Measurements from ENCODE around the gene GP5.

Gene GP5

GRCh38 chr3:194351080-194351672, 47.9 kb downstream of the GP5 start, which contains the start of gene CPN2:
Gene CPN2 (minus strand): TSS chr3:194351328. CDS start chr3:194342702, 8,626 bp downstream.
- H3K27ac Mint-ChIP-seq, result no peak within 1 kb of the TSS
- peaks cover 9% of the 10 kb centered on the region for H3K27me3 Mint-ChIP-seq (ENCODE audit: low read depth)
- H3K4me3 Mint-ChIP-seq, result no peak within 1 kb of the TSS
- H3K36me3 Mint-ChIP-seq (ENCODE audit: low read depth), result no peaks in the 10 kb centered on the region
- no peak for TF ChIP-seq CTCF (IDR thresholded peaks at IDR 0.05; ENCODE audit: unreplicated experiment in 3 of 3)
- no peaks in the 10 kb centered on the region for H3K9me3 Mint-ChIP-seq
- peaks cover 5% of the 10 kb centered on the region for H3K4me1 Mint-ChIP-seq

- no peak overlapping the region for H3K4me3 Mint-ChIP-seq
- H3K4me1 Mint-ChIP-seq, result peaks cover 4% of the 10 kb centered on the region
- H3K9me3 Mint-ChIP-seq, result no peaks in the 10 kb centered on the region
- no peak overlapping the region for H3K27ac Mint-ChIP-seq
- peaks cover 8% of the 10 kb centered on the region for H3K27me3 Mint-ChIP-seq (ENCODE audit: low read depth)
- no peaks in the 10 kb centered on the region for H3K36me3 Mint-ChIP-seq (ENCODE audit: low read depth)
- no peak for TF ChIP-seq CTCF (IDR thresholded peaks at IDR 0.05; ENCODE audit: unreplicated experiment in 3 of 3)
These were observed 48.4 kb downstream of the GP5 start for GRCh38 chr3:194350726-194351071.

- Mint-ChIP-seq H3K27ac (no peak overlapping the region), H3K4me1 (peaks cover 6% of the 10 kb centered on the region), H3K27me3 (ENCODE audit: low read depth) (peaks cover 21% of the 10 kb centered on the region), H3K36me3 (ENCODE audit: low read depth) (no peaks in the 10 kb centered on the region), H3K4me3 (no peak overlapping the region), H3K9me3 (no peaks in the 10 kb centered on the region)
- TF ChIP-seq CTCF (IDR thresholded peaks at IDR 0.05; ENCODE audit: unreplicated experiment in 3 of 3), result no peak
These were observed 50.7 kb downstream of the GP5 start for GRCh38 chr3:194348354-194348753.

GRCh38 chr3:194346621-194347020, 52.4 kb downstream of the GP5 start:
- H3K36me3 Mint-ChIP-seq (ENCODE audit: low read depth), result no peaks in the 10 kb centered on the region
- H3K27me3 Mint-ChIP-seq (ENCODE audit: low read depth), result peaks cover 36% of the 10 kb centered on the region
- H3K27ac Mint-ChIP-seq, result no peak overlapping the region
- peaks cover 6% of the 10 kb centered on the region for H3K4me1 Mint-ChIP-seq
- TF ChIP-seq CTCF (IDR thresholded peaks at IDR 0.05; ENCODE audit: unreplicated experiment in 3 of 3), result no peak
- H3K9me3 Mint-ChIP-seq, result no peaks in the 10 kb centered on the region
- H3K4me3 Mint-ChIP-seq, result no peak overlapping the region

- no peak for TF ChIP-seq CTCF (IDR thresholded peaks at IDR 0.05; ENCODE audit: unreplicated experiment in 3 of 3)
- H3K9me3 Mint-ChIP-seq, result no peaks in the 10 kb centered on the region
- H3K36me3 Mint-ChIP-seq (ENCODE audit: low read depth), result no peaks in the 10 kb centered on the region
- H3K4me1 Mint-ChIP-seq, result peaks cover 6% of the 10 kb centered on the region
- H3K27me3 Mint-ChIP-seq (ENCODE audit: low read depth), result peaks cover 42% of the 10 kb centered on the region
- no peak overlapping the region for H3K27ac Mint-ChIP-seq
- no peak overlapping the region for H3K4me3 Mint-ChIP-seq
These were observed 53.0 kb downstream of the GP5 start for GRCh38 chr3:194346035-194346434.
